SK-N-SH treated with all-trans-retinoic acid at 6 μM for 48 hours (cell line): ENCODE results near the gene SURF4.

Source experiments
- ATAC-seq: fragments of 200-7000 bp; cut with Tn5 transposase; 3 replicates; pipeline ENCODE4 v1.9.1; 2020; ENCODE audit warnings: mild to moderate bottlenecking, moderate library complexity
- ARNTL ChIP-seq: fragments of 450-650 bp; formaldehyde crosslinking; IDR thresholded peaks from 2 replicates; pipeline ENCODE4 v1.5.0; 2020; ENCODE audit warnings: low read depth, mild to moderate bottlenecking, moderate library complexity, borderline replicate concordance
- BACH2 ChIP-seq: fragments of 250-450 bp; sonication (Bioruptor Pico); IDR thresholded peaks from 2 replicates; pipeline ENCODE4 v1.9.0; 2021; ENCODE audit warnings: mild to moderate bottlenecking, borderline replicate concordance
- CSDC2 ChIP-seq: fragments of 250-450 bp; sonication (Bioruptor Pico); IDR thresholded peaks from 2 replicates; pipeline ENCODE4 v1.5.0; 2020; ENCODE audit warnings: mild to moderate bottlenecking, moderate library complexity
- ESRRG ChIP-seq: fragments of 250-450 bp; sonication (Bioruptor Pico); IDR thresholded peaks from 2 replicates; pipeline ENCODE4 v1.6.1; 2021; ENCODE audit warnings: mild to moderate bottlenecking
- GLIS3 ChIP-seq: fragments of 250-450 bp; sonication (Bioruptor Pico); IDR thresholded peaks from 2 replicates; pipeline ENCODE4 v1.5.0; 2020; ENCODE audit warnings: mild to moderate bottlenecking, moderate library complexity
- ISL1 ChIP-seq: fragments of 250-450 bp; sonication (Bioruptor Pico); IDR thresholded peaks from 2 replicates; pipeline ENCODE4 v2.1.2; 2022; ENCODE audit warnings: mild to moderate bottlenecking, moderate library complexity
- OSR1 ChIP-seq: fragments of 250-450 bp; sonication (Bioruptor Pico); IDR thresholded peaks from 2 replicates; pipeline ENCODE4 v1.8.0; 2022; ENCODE audit warnings: moderate library complexity, mild to moderate bottlenecking, inconsistent platforms
- PPARA ChIP-seq: fragments of 250-450 bp; sonication (Bioruptor Pico); IDR thresholded peaks from 2 replicates; pipeline ENCODE4 v1.5.0; 2020; ENCODE audit warnings: mild to moderate bottlenecking, borderline replicate concordance
- RARB ChIP-seq: fragments of 250-450 bp; sonication (Bioruptor Pico); IDR thresholded peaks from 2 replicates; pipeline ENCODE4 v1.8.0; 2021; ENCODE audit warnings: mild to moderate bottlenecking, moderate library complexity
- SNAI2 ChIP-seq: fragments of 250-450 bp; sonication (Bioruptor Pico); IDR thresholded peaks from 2 replicates; pipeline ENCODE4 v1.5.0; 2020; ENCODE audit warnings: mild to moderate bottlenecking, moderate library complexity
- TCF4 ChIP-seq: fragments of 250-450 bp; sonication (Bioruptor Pico); IDR thresholded peaks from 2 replicates; pipeline ENCODE4 v1.8.0; 2021; ENCODE audit warnings: mild to moderate bottlenecking, moderate library complexity, borderline replicate concordance
- TOX ChIP-seq: fragments of 250-450 bp; sonication (Bioruptor Pico); IDR thresholded peaks from 2 replicates; pipeline ENCODE4 v1.8.0; 2021; ENCODE audit warnings: mild to moderate bottlenecking, moderate library complexity, borderline replicate concordance
- ZC3H10 ChIP-seq: fragments of 250-450 bp; sonication (Bioruptor Pico); IDR thresholded peaks from 2 replicates; pipeline ENCODE4 v1.5.1; 2021; ENCODE audit warnings: mild to moderate bottlenecking, moderate library complexity
- ZFP3 ChIP-seq: fragments of 250-450 bp; sonication (Bioruptor Pico); IDR thresholded peaks from 2 replicates; pipeline ENCODE4 v1.5.0; 2020; ENCODE audit warnings: mild to moderate bottlenecking, moderate library complexity
- ZFP30 ChIP-seq: fragments of 450-650 bp; formaldehyde crosslinking; IDR thresholded peaks from 2 replicates; pipeline ENCODE4 v1.5.0; 2022; ENCODE audit warnings: mild to moderate bottlenecking, moderate library complexity
- ZNF565 ChIP-seq: fragments of 450-650 bp; formaldehyde crosslinking; conservative IDR thresholded peaks from 2 replicates; pipeline ENCODE4 v1.5.0; 2020; ENCODE audit warnings: low read depth, mild to moderate bottlenecking, moderate library complexity
- ZNF70 ChIP-seq: fragments of 450-650 bp; formaldehyde crosslinking; IDR thresholded peaks from 2 replicates; pipeline ENCODE4 v1.5.0; 2020; ENCODE audit warnings: mild to moderate bottlenecking, moderate library complexity
- ZNF8 ChIP-seq: fragments of 450-650 bp; formaldehyde crosslinking; IDR thresholded peaks from 2 replicates; pipeline ENCODE4 v1.5.0; 2020; ENCODE audit warnings: mild to moderate bottlenecking, moderate library complexity
- TF ChIP-seq, protein P1 (sequence below): fragments of 250-450 bp; sonication (Bioruptor Pico); IDR thresholded peaks from 2 replicates; pipeline ENCODE4 v1.8.0; 2021; ENCODE audit warnings: low read depth, mild to moderate bottlenecking, moderate library complexity, borderline replicate concordance
- TF ChIP-seq, protein P2 (sequence below): fragments of 250-450 bp; sonication (Bioruptor Pico); IDR thresholded peaks from 2 replicates; pipeline ENCODE4 v1.5.1; 2020; ENCODE audit warnings: low read depth, mild to moderate bottlenecking, moderate library complexity
- TF ChIP-seq, protein P3 (sequence below): fragments of 250-450 bp; sonication (Bioruptor Pico); IDR thresholded peaks from 2 replicates; pipeline ENCODE4 v1.8.0; 2020; ENCODE audit warnings: mild to moderate bottlenecking, moderate library complexity, borderline replicate concordance
- TF ChIP-seq, protein P4 (sequence below): fragments of 250-450 bp; sonication (Bioruptor Pico); IDR thresholded peaks from 2 replicates; pipeline ENCODE4 v1.5.1; 2021; ENCODE audit warnings: mild to moderate bottlenecking, moderate library complexity

SURF4 gene

DNA sequence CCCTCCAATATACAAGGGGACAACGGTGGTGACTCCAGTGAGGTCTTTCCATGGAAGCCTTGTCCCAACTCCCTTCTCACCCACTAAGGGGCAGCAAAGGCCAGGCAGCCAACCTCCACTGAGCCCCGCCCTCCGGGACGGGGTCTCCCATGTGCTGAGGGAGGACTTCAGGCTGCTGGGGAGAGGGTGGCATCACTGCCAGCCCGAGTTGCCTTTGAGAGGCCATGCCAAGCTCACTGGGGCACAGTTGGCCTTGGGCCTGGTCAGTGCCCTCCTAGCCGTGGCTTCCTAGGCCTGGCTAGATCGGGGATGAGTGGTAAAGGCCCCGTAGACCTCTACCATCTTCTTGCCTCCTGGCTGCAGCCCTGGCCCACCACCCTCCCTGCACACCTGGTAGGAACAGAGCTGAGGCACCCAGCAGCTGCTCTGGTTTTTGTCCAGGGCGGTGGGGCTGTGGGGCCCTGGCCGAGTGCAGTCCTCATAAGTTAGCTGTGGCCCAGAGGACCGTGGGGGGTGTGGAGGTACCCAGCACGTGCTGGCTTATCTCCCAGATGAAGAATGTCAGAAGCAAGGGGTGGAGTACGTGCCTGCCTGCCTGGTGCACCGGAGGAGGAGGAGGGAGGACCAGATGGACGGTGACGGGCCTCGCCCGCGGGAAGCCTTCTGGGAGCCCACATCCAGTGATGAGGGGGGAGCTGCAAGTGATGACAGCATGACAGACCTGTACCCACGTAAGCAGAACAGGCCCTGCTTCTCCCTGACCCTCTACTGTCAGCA, 16.3 kb downstream of the SURF4 start:
- no peak for TF ChIP-seq TOX (CRISPR knock-in tag)
- no peak for TF ChIP-seq ZNF8 (CRISPR knock-in tag)
- no peak for TF ChIP-seq ZFP30
- TF ChIP-seq ESRRG (CRISPR knock-in tag), result no peak
- no peak for TF ChIP-seq ZNF70 (CRISPR knock-in tag)
- TF ChIP-seq, protein P1, sequence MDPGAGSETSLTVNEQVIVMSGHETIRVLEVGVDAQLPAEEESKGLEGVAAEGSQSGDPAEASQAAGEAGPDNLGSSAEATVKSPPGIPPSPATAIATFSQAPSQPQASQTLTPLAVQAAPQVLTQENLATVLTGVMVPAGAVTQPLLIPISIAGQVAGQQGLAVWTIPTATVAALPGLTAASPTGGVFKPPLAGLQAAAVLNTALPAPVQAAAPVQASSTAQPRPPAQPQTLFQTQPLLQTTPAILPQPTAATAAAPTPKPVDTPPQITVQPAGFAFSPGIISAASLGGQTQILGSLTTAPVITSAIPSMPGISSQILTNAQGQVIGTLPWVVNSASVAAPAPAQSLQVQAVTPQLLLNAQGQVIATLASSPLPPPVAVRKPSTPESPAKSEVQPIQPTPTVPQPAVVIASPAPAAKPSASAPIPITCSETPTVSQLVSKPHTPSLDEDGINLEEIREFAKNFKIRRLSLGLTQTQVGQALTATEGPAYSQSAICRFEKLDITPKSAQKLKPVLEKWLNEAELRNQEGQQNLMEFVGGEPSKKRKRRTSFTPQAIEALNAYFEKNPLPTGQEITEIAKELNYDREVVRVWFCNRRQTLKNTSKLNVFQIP (CRISPR knock-in tag), result no peak
- TF ChIP-seq, protein P2, sequence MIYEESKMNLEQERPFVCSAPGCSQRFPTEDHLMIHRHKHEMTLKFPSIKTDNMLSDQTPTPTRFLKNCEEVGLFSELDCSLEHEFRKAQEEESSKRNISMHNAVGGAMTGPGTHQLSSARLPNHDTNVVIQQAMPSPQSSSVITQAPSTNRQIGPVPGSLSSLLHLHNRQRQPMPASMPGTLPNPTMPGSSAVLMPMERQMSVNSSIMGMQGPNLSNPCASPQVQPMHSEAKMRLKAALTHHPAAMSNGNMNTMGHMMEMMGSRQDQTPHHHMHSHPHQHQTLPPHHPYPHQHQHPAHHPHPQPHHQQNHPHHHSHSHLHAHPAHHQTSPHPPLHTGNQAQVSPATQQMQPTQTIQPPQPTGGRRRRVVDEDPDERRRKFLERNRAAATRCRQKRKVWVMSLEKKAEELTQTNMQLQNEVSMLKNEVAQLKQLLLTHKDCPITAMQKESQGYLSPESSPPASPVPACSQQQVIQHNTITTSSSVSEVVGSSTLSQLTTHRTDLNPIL (CRISPR knock-in tag), result no peak
- TF ChIP-seq GLIS3 (CRISPR knock-in tag), result no peak
- no peak for TF ChIP-seq ISL1 (CRISPR knock-in tag)
- no peak for TF ChIP-seq OSR1 (CRISPR knock-in tag)
- TF ChIP-seq TCF4, result no peak
- no peak for TF ChIP-seq ZNF565
- no peak for TF ChIP-seq SNAI2
- no peak for TF ChIP-seq CSDC2
- TF ChIP-seq, protein P3, sequence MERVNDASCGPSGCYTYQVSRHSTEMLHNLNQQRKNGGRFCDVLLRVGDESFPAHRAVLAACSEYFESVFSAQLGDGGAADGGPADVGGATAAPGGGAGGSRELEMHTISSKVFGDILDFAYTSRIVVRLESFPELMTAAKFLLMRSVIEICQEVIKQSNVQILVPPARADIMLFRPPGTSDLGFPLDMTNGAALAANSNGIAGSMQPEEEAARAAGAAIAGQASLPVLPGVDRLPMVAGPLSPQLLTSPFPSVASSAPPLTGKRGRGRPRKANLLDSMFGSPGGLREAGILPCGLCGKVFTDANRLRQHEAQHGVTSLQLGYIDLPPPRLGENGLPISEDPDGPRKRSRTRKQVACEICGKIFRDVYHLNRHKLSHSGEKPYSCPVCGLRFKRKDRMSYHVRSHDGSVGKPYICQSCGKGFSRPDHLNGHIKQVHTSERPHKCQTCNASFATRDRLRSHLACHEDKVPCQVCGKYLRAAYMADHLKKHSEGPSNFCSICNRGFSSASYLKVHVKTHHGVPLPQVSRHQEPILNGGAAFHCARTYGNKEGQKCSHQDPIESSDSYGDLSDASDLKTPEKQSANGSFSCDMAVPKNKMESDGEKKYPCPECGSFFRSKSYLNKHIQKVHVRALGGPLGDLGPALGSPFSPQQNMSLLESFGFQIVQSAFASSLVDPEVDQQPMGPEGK (CRISPR knock-in tag), result no peak
- no peak for TF ChIP-seq ZC3H10 (CRISPR knock-in tag)
- no peak for TF ChIP-seq ARNTL (CRISPR knock-in tag)
- TF ChIP-seq PPARA, result no peak

DNA sequence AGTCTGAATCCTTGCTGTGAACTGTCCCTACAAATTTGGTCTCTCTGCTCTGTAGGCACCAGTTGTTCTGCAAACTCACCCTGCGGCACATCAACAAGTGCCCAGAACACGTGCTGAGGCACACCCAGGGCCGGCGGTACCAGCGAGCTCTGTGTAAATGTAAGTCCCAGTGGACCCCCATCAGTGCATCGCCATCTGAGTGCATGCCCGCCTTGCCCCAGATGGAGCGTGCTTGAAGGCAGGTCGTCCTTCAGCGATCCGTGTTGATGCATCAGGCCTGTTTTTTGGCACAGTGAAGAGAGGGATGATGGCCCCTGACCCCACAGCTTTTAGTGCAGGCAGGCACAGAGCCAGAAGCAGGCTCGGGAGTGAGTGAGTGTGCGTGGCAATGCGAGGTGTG, 18.2 kb downstream of the SURF4 start:
- ATAC-seq, result no peak
- TF ChIP-seq BACH2 (CRISPR knock-in tag), result no peak
- no peak for TF ChIP-seq ISL1 (CRISPR knock-in tag)
- TF ChIP-seq PPARA, result no peak
- no peak for TF ChIP-seq ZNF70 (CRISPR knock-in tag)
- TF ChIP-seq GLIS3 (CRISPR knock-in tag), result no peak
- no peak for TF ChIP-seq RARB (CRISPR knock-in tag)
- TF ChIP-seq ZC3H10 (CRISPR knock-in tag), result no peak
- TF ChIP-seq SNAI2, result no peak
- TF ChIP-seq ZNF565, result no peak
- TF ChIP-seq ZFP3 (CRISPR knock-in tag), result no peak
- TF ChIP-seq TCF4, result no peak
- TF ChIP-seq, protein P4, sequence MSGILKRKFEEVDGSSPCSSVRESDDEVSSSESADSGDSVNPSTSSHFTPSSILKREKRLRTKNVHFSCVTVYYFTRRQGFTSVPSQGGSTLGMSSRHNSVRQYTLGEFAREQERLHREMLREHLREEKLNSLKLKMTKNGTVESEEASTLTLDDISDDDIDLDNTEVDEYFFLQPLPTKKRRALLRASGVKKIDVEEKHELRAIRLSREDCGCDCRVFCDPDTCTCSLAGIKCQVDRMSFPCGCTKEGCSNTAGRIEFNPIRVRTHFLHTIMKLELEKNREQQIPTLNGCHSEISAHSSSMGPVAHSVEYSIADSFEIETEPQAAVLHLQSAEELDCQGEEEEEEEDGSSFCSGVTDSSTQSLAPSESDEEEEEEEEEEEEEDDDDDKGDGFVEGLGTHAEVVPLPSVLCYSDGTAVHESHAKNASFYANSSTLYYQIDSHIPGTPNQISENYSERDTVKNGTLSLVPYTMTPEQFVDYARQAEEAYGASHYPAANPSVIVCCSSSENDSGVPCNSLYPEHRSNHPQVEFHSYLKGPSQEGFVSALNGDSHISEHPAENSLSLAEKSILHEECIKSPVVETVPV (CRISPR knock-in tag), result no peak
- no peak for TF ChIP-seq TOX (CRISPR knock-in tag)
- TF ChIP-seq OSR1 (CRISPR knock-in tag), result no peak
- TF ChIP-seq, protein P1 (CRISPR knock-in tag), result no peak
- TF ChIP-seq ZFP30, result no peak
- no peak for TF ChIP-seq ZNF8 (CRISPR knock-in tag)
- no peak for TF ChIP-seq CSDC2
- TF ChIP-seq, protein P2 (CRISPR knock-in tag), result no peak
- TF ChIP-seq, protein P3 (CRISPR knock-in tag), result no peak

More for the DNA sequence above, 16.3 kb downstream of the SURF4 start:
- peak; percentile 3; the same call in 1 of the 3 replicates for ATAC-seq
